Hepatocyte (in vitro differentiated cells): Measurements from ENCODE around the gene IL1RAPL1. TPM values are rescaled to one million over a fixed set of nuclear protein-coding genes. Genes with fewer than 3 reads are reported as not detected.

Experiments
- DNase-seq: peaks from one replicate; pipeline ENCODE4 v3.0.0-alpha.2; 2016; ENCODE audit warnings: low spot score
- H2AFZ ChIP-seq: fragments of 200-600 bp; sonication (generic); 2 replicates; pipeline ENCODE4 v1.6.0; 2016; ENCODE audit warnings: antibody characterized with exemption, mild to moderate bottlenecking
- H3K27ac ChIP-seq: fragments of 200-600 bp; sonication (generic); 2 replicates; pipeline ENCODE4 v1.5.1; 2016; ENCODE audit warnings: mild to moderate bottlenecking
- H3K27me3 ChIP-seq: fragments of 200-600 bp; sonication (generic); 2 replicates; pipeline ENCODE4 v1.6.1; 2016
- H3K36me3 ChIP-seq: fragments of 200-600 bp; sonication (generic); replicated peaks from 2 replicates; pipeline ENCODE4 v1.5.1; 2016; ENCODE audit warnings: low read depth; ENCODE audit not compliant: insufficient read depth
- H3K4me1 ChIP-seq: fragments of 200-600 bp; sonication (generic); 2 replicates; pipeline ENCODE4 v1.5.1; 2016; ENCODE audit warnings: mild to moderate bottlenecking, moderate library complexity; ENCODE audit not compliant: insufficient read depth
- H3K4me2 ChIP-seq: fragments of 200-600 bp; sonication (generic); 2 replicates; pipeline ENCODE4 v1.6.0; 2016
- H3K4me3 ChIP-seq: fragments of 200-600 bp; sonication (generic); 2 replicates; pipeline ENCODE4 v1.5.1; 2016; ENCODE audit warnings: mild to moderate bottlenecking
- H3K79me2 ChIP-seq: fragments of 200-600 bp; sonication (generic); 2 replicates; pipeline ENCODE4 v1.6.0; 2017; ENCODE audit warnings: mild to moderate bottlenecking
- H3K9me2 ChIP-seq: fragments of 200-600 bp; sonication (generic); replicated peaks from 2 replicates; pipeline ENCODE4 v1.6.0; 2017; ENCODE audit warnings: mild to moderate bottlenecking; ENCODE audit not compliant: insufficient read depth
- H3K9me3 ChIP-seq: fragments of 200-600 bp; sonication (generic); 2 replicates; pipeline ENCODE4 v1.5.1; 2016; ENCODE audit warnings: low read depth, mild to moderate bottlenecking
- H4K20me1 ChIP-seq: fragments of 200-600 bp; sonication (generic); 2 replicates; pipeline ENCODE4 v1.6.0; 2016; ENCODE audit warnings: mild to moderate bottlenecking; ENCODE audit not compliant: insufficient read depth, poor library complexity, severe bottlenecking
- EZH2 ChIP-seq: fragments of 200-600 bp; sonication (generic); IDR thresholded peaks from 2 replicates; pipeline ENCODE4 v1.6.1; 2016; ENCODE audit warnings: antibody characterized with exemption, mild to moderate bottlenecking, borderline replicate concordance
- EZH2phosphoT487 ChIP-seq: fragments of 200-600 bp; sonication (generic); IDR thresholded peaks from one replicate; pipeline ENCODE4 v1.6.1; 2018; ENCODE audit warnings: antibody characterized with exemption, mild to moderate bottlenecking, low read depth, moderate library complexity; ENCODE audit not compliant: unreplicated experiment, severe bottlenecking
- WGBS: methylation state at CpG from one replicate; pipeline ENCODE4 v1.1.6; 2016; ENCODE audit warnings: low lambda C conversion rate; ENCODE audit errors: missing lambda C conversion rate; 5-methylcytosine and 5-hydroxymethylcytosine counted together
- microRNA-seq: library from miRNA; unstranded; fragments of <30 nt; microRNA quantifications from one replicate; pipeline ENCODE4, GENCODE V29; 2017
- polyA plus RNA-seq: library from polyadenylated mRNA; unstranded; fragments of >200 nt; fragmentation: Nextera tagmentation; extraction: Ambion mirVana; gene quantifications from 2 replicates; pipeline ENCODE4 v1.2.1, GENCODE V29; 2016
- small RNA-seq: library from RNA; depleted of rRNA; stranded (forward); fragments of <200 nt; gene quantifications from one replicate; pipeline ENCODE3, GENCODE V24; 2014
- total RNA-seq: library from RNA; depleted of rRNA; stranded (reverse); fragments of >200 nt; gene quantifications from 2 replicates; pipeline ENCODE4 v1.2.3, GENCODE V29; 2014
- TF ChIP-seq, protein P1 (sequence below): fragments of 200-600 bp; sonication (generic); IDR thresholded peaks from 2 replicates; pipeline ENCODE4 v1.5.1; 2016; ENCODE audit warnings: antibody characterized with exemption, mild to moderate bottlenecking; ENCODE audit not compliant: poor library complexity

Gene IL1RAPL1
- total and polyA plus RNA-seq, 2 experiments from 2014 or later, result 0.89 to 2.7 TPM

DNA sequence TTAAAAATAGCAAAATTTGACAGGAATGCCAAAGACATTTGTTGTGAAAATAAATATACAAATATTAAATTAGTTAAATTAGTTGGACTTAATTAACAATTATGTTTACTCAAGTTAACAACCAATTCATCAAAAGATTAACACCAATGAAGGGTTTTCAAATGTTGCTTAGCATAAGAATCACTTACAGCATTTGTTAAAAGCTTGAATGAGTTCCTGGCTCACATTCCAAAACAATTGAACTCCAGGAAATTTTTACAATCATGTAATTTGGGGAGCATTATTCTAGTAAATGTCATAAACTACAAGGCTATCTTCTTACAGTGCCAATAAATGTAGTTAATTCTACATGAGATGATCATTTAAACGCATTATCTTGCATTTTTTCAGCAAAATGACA lies 1378.4 kb downstream of the IL1RAPL1 start:
- Histone ChIP-seq H3K4me3 (no peak overlapping the region), H3K4me2 (no peak overlapping the region), H2AFZ (no peak overlapping the region), H3K27ac (no peak overlapping the region), H3K36me3 (no peaks in the 10 kb centered on the region), H3K9me2 (no peaks in the 10 kb centered on the region), H3K79me2 (no peaks in the 10 kb centered on the region), H4K20me1 (no peaks in the 10 kb centered on the region), H3K4me1 (no peaks in the 10 kb centered on the region), H3K27me3 (no peaks in the 10 kb centered on the region), H3K9me3 (no peaks in the 10 kb centered on the region)
- 34% methylated on average over 1 of the region's 1 CpG for WGBS
- DNase-seq, result no peak
- no peak for TF ChIP-seq EZH2phosphoT487
- no peak for TF ChIP-seq EZH2
- TF ChIP-seq, protein P1, sequence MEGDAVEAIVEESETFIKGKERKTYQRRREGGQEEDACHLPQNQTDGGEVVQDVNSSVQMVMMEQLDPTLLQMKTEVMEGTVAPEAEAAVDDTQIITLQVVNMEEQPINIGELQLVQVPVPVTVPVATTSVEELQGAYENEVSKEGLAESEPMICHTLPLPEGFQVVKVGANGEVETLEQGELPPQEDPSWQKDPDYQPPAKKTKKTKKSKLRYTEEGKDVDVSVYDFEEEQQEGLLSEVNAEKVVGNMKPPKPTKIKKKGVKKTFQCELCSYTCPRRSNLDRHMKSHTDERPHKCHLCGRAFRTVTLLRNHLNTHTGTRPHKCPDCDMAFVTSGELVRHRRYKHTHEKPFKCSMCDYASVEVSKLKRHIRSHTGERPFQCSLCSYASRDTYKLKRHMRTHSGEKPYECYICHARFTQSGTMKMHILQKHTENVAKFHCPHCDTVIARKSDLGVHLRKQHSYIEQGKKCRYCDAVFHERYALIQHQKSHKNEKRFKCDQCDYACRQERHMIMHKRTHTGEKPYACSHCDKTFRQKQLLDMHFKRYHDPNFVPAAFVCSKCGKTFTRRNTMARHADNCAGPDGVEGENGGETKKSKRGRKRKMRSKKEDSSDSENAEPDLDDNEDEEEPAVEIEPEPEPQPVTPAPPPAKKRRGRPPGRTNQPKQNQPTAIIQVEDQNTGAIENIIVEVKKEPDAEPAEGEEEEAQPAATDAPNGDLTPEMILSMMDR, result no peak

DNA sequence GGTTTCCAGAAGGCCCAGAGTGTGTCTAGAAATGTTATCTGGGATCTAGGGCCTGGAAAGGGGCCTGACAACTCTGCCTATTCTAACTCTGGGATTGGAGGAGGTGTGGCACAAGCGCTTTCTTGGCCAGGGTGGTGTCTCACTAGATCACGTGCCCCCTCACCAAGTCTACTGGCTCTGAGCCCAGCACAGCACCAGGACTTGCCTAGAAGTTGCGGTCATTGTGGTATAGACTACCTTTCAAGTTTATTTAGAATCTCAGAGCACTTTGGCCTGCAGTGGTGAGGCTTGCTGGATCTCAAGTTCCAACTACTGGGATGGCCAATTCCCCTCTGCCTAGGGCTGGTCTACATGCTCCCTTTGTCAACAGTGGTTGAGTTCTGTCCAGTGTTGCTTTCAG lies 1404.8 kb downstream of the IL1RAPL1 start:
- Histone ChIP-seq H3K79me2 (no peaks in the 10 kb centered on the region), H2AFZ (no peak overlapping the region), H4K20me1 (no peaks in the 10 kb centered on the region), H3K27ac (no peak overlapping the region), H3K9me3 (no peaks in the 10 kb centered on the region), H3K9me2 (no peaks in the 10 kb centered on the region), H3K4me3 (no peak overlapping the region), H3K4me2 (no peak overlapping the region), H3K27me3 (no peaks in the 10 kb centered on the region), H3K4me1 (no peaks in the 10 kb centered on the region), H3K36me3 (no peaks in the 10 kb centered on the region)
- TF ChIP-seq EZH2phosphoT487, result no peak
- TF ChIP-seq, protein P1, result no peak
- TF ChIP-seq EZH2, result no peak
- DNase-seq, result no peak
- WGBS, result 74% methylated on average over 3 of the region's 3 CpGs

DNA sequence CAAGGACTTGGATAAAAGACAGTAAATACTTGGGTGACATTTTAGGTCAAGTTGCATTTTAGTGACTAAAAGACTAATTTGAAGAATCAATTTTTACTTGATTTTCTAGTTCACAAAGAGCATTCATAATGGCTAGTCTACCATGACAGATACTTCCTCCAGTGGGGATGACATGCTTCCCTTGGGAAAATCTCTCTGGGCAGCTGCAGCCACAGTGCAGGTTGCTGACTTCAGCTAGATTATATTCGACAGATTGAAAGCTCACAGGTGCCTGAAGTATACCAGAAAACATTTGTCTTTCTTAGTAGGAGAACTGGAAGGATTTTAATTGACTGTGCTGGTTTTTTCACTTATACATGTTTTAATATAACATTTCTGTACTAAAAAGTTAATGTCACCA lies 1418.6 kb downstream of the IL1RAPL1 start:
- H2AFZ ChIP-seq, result no peak overlapping the region
- no peaks in the 10 kb centered on the region for H3K4me1 ChIP-seq
- no peaks in the 10 kb centered on the region for H4K20me1 ChIP-seq
- no peaks in the 10 kb centered on the region for H3K79me2 ChIP-seq
- WGBS, result 52% methylated on average over 1 of the region's 1 CpG
- H3K27me3 ChIP-seq, result no peaks in the 10 kb centered on the region
- H3K4me3 ChIP-seq, result no peak overlapping the region
- H3K9me2 ChIP-seq, result no peaks in the 10 kb centered on the region
- no peaks in the 10 kb centered on the region for H3K36me3 ChIP-seq
- no peak overlapping the region for H3K4me2 ChIP-seq
- DNase-seq, result no peak
- no peaks in the 10 kb centered on the region for H3K9me3 ChIP-seq
- no peak overlapping the region for H3K27ac ChIP-seq
- TF ChIP-seq, protein P1, result no peak
- TF ChIP-seq EZH2phosphoT487, result no peak
- TF ChIP-seq EZH2, result no peak

Small RNA genes within 50 kb of the gene (microRNA-seq; reads per million reads assigned to microRNA genes)
- not detected for gene MIR4666B

Small RNA genes within 50 kb of the gene (small RNA-seq; reads per million reads assigned to genes)
- gene MIR4666B, result not detected
- not detected for gene RF00284
- 4.5 reads per million, percentile 92 among the genes with 10 or more reads in this experiment for gene RNA5SP500
